ENCODE data around the gene BNC2.

GRCh38 chr9:16572005-16572734, 298.3 kb downstream of the BNC2 start:
- no peak for TF ChIP-seq EZH2phosphoT487 (IDR thresholded peaks at IDR 0.05; ENCODE audit: low read depth, severe bottlenecking, unreplicated experiment)
- TF ChIP-seq, protein P1, sequence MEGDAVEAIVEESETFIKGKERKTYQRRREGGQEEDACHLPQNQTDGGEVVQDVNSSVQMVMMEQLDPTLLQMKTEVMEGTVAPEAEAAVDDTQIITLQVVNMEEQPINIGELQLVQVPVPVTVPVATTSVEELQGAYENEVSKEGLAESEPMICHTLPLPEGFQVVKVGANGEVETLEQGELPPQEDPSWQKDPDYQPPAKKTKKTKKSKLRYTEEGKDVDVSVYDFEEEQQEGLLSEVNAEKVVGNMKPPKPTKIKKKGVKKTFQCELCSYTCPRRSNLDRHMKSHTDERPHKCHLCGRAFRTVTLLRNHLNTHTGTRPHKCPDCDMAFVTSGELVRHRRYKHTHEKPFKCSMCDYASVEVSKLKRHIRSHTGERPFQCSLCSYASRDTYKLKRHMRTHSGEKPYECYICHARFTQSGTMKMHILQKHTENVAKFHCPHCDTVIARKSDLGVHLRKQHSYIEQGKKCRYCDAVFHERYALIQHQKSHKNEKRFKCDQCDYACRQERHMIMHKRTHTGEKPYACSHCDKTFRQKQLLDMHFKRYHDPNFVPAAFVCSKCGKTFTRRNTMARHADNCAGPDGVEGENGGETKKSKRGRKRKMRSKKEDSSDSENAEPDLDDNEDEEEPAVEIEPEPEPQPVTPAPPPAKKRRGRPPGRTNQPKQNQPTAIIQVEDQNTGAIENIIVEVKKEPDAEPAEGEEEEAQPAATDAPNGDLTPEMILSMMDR (IDR thresholded peaks at IDR 0.05; ENCODE audit: poor library complexity) = no peak
